Ureter (tissue), 1 donor: ENCODE measurements around the gene KIF26B. TPM values are rescaled to one million over a fixed set of nuclear protein-coding genes. Genes with fewer than 3 reads are reported as not detected.

Experiments
- DNase-seq: peaks from one replicate; pipeline ENCODE4 v3.0.0-alpha.2; 2020; ENCODE audit warnings: low spot score
- total RNA-seq: library from RNA; stranded (reverse); gene quantifications from one replicate; pipeline ENCODE4 v1.2.4, GENCODE V29; 2023
- donor health status: DM: yes; HTN: yes; CAD: no.

KIF26B gene
- total RNA-seq, 1 donor from 2014 or later: 8.0 TPM

DNA sequence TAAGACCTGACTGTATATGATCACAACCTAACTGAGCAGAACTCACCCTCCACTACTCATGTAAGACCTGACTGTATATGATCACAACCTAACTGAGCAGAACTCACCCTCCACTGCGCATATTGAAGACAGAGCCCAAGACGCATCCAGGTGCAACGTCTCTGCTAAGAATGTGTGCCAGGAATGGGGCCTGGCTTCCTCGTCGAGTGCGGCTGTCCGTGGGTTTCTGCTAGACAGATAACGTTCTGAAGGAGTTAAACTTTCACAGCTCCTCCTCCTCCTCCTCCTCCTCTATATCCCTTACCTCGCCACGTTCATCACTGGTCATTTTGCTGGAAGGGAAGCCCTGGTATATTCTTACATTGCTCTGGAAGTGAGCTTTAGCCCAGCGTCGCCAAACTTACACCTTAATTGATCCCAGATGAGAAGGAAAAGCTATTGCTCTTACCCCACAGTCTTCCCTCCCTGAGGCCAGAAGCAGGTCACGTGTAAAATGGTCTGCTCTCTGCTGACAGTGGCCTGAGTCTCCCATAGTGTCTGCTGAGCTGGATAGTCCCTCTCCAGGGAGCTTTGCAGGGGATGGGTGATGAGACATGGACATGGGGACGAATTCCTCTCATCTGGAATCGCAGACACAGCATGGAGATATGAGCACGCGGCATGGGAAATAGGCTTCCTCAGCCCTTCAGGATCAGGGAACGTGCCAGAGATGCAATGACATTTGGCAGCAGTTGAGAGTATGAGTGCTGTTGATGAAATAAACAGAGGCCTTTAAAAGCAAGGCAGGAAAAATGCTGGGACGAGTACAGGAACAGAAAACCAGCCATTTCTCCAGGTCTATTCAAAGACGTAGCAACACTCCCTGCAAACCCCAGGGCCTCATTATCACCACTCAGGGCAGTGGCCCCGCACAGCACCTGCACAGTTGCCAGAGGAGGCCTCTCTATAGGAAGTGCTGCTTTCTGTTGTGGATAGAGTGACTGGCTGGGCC is 528.1 kb downstream of the KIF26B start:
- no peak for DNase-seq

- DNase-seq: no peak
Measured at GRCh38 chr1:245683676-245684075, 528.9 kb downstream of the KIF26B start.

- DNase-seq: no peak
Measured at GRCh38 chr1:245684166-245684565, 529.4 kb downstream of the KIF26B start.

DNA sequence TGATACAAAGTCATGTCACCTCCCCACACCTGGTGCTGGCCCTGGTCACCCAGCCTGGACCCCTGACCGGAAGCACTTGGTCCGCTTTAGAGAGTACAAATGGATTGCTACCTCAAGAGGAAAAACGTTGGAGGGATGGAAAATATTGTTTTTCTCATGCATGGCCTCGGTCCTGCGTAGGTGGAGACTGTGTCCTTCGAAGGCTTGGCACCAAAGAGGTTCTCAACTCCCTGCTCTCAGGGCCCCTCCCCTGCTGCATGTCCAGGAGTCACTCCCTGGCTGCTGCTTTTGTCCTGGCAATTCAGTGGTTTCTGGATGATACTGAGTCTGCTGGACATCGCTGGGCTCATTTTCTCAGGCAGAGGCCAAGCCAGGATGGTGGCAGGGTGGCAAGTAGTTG is 529.8 kb downstream of the KIF26B start:
- DNase-seq: no peak

- no peak for DNase-seq
Measured at GRCh38 chr1:245685111-245685810, 530.5 kb downstream of the KIF26B start.

GRCh38 chr1:245686006-245686405 is 531.2 kb downstream of the KIF26B start:
- DNase-seq: no peak

DNA sequence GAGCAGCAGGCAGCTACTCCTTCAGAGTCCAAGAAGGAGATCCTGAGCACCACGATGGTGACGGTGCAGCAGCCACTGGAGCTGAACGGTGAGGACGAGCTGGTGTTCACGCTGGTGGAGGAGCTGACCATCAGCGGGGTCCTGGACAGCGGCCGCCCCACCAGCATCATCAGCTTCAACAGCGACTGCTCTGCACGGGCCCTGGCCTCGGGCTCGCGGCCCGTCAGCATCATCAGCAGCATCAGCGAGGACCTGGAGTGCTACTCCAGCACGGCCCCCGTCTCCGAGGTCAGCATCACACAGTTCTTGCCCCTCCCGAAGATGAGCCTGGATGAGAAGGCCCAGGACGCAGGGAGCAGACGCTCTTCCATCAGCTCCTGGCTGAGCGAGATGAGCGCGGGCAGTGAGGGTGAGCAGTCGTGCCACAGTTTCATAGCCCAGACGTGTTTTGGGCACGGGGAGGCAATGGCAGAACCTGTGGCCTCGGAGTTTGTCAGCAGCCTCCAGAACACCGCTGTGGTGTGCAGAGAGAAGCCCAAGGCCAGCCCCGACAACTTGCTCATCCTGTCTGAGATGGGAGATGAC is 531.8 kb downstream of the KIF26B start:
- no peak for DNase-seq

DNA sequence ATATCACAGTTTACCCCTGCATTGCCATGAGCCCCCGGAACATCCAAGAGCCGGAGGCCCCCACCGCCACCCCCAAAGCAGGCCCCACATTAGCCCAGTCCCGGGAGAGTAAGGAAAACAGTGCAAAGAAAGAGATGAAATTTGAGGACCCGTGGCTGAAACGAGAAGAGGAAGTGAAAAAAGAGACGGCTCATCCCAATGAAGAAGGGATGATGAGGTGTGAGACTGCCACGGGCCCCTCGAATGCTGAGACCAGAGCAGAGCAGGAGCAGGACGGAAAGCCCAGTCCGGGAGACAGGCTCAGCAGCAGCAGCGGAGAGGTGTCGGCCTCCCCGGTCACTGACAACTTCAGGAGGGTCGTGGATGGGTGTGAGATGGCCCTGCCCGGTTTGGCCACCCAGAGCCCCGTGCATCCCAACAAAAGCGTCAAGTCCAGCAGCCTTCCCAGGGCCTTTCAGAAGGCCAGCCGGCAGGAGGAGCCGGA is 532.4 kb downstream of the KIF26B start:
- no peak for DNase-seq

DNA sequence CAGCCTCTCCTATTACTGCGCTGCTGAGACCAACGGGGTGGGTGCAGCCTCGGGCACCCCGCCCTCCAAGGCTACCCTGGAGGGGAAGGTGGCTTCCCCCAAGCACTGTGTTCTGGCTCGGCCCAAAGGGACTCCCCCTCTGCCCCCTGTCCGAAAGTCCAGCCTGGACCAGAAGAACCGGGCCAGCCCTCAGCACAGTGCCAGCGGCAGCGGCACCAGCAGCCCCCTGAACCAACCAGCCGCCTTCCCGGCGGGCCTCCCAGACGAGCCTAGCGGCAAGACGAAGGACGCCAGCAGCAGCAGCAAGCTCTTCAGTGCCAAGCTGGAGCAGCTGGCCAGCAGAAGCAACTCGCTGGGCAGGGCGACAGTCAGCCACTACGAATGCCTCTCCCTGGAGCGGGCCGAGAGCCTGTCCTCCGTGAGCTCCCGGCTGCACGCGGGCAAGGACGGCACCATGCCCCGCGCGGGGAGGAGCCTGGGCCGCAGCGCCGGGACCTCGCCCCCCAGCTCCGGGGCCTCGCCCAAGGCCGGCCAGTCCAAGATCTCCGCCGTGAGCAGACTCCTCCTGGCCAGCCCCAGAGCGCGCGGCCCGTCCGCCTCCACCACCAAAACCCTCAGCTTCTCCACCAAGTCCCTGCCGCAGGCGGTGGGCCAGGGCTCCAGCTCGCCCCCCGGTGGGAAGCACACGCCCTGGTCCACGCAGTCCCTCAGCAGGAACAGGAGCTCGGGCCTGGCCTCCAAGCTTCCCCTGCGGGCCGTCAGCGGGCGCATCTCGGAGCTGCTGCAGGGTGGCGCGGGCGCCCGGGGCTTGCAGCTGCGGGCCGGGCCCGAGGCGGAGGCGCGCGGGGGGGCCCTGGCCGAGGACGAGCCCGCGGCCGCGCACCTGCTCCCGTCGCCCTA is 533.1 kb downstream of the KIF26B start:
- no peak for DNase-seq

DNA sequence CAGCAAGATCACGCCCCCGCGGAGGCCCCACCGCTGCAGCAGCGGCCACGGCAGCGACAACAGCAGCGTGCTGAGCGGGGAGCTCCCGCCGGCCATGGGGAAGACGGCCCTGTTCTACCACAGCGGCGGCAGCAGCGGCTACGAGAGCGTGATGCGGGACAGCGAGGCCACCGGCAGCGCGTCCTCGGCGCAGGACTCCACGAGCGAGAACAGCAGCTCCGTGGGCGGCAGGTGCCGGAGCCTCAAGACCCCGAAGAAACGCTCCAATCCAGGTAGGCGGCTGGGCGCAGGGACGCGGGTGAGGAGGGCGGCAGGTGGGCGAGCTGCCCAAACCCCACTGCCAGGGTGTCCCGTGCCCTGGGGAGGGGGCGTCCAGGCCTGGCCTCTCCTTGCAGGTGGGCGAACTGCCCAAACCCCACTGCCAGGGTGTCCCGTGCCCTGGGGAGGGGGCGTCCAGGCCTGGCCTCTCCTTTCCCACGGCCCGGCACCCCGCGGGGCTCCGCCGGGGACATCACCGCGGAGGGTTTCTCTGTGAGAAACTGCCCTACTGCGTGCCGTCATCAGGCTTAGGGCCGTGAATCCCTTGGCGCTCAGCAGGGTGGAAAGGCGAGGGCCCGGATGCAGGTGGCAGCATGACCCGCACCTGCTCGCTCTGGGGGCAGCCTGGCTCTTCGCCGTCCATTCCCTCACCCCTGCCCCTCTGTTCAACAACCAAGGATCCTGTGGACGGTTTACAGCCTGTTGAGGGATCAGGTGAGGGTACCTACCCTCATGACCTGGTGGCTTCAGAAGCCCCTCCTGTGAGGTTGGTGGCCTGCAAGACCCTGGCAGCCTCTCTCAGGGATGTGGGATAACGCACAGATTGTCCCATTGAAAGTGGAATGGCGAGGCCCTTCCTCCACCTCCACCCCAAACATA is 534.0 kb downstream of the KIF26B start:
- DNase-seq: no peak

- DNase-seq: no peak
Measured at GRCh38 chr1:245690156-245690690, 535.4 kb downstream of the KIF26B start.

DNA sequence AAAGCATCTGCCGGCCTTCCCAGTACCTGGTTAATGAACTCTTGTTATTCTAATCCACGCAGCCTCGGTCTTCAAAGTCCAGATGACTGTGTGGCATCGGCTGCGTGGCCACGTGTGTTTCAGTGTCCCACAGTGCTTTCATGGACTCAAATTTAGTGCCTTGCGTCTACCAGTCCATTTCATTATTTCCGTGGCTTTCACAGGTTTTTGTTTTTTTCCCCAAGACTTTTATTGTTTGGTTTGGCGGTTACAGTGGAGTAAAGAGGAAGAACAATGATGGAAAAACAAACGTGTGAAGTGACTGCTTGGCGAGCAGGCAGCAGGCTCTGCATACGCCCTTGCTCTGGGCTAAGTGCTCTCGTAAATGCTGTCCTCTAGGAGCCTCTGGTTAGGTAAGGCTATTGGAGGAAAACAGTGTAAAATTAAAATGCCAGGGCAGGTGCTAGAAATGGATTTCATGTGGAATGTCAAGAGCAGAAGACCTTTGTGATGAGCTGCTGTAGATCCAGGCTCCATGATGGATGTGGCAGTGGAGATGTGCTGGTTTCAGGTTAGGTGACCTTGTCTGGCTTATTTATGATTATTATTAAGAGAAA is 536.3 kb downstream of the KIF26B start:
- no peak for DNase-seq

DNA sequence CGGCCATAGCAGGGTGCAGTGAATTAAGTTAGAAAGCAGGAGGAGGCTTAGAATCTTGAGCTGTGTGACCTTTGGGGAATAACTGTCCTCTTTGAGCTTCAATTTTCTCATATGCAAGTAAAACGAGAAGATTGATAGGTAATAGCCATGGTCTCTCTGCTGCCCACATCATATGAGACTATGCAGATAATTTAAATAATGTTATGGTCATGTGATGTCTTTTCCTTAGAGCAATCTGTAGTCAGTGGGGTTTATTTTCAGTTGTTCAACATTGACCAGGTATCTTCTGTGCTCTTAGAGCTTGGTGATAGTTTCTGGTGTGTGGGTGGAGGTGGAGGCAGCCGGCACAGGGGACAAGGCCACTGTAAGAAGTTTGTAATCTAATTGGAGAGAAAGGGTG is 537.1 kb downstream of the KIF26B start:
- DNase-seq: no peak

DNA sequence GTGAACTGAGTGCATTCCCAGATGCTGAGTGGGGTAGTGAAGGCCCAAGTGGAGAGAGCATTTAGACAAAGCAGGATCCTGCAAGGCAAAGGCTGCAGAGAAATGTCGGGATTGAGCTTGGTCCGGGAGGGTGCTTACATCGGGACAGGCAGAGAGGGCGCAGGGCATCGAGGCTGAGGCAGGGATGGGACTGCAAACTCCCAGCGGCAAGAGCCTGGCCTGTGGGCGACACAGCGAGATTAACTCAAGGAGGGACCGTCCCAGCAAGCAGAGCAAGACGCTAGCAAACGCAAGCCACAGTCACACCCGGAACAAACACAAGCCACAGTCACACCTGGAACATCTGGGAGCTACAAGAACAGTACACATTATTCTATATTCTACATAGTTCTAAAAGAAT is 537.5 kb downstream of the KIF26B start:
- DNase-seq: no peak

GRCh38 chr1:245693116-245693793 is 538.5 kb downstream of the KIF26B start:
- DNase-seq: no peak

- DNase-seq: no peak
Measured at GRCh38 chr1:245693941-245694752, 539.4 kb downstream of the KIF26B start.

GRCh38 chr1:245694753-245695195 is 540.0 kb downstream of the KIF26B start:
- DNase-seq: no peak

DNA sequence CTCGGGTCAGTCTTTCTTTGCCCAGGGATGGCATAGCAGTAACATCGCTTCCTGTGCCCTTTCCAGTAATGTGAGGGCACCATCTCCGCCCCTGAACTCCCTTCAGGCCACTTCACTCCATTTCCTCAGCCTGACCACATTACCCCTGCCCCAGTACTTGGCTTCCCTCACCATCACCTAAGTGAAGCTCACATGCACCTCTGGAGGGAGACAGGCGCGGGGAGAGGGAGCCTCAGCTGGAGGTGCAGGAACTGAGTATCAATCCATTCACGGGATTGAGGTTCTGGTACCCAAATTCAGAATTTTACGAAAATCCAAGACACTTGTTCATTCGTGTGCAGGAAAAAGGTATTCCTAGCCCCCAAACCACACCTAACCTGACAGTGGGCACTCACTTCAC is 540.4 kb downstream of the KIF26B start:
- DNase-seq: no peak
